Calu3 (cell line): ENCODE measurements around the gene MMAB. TPM values are rescaled to one million over a fixed set of nuclear protein-coding genes. Genes with fewer than 3 reads are reported as not detected.

Source experiments
- BruUV-seq: library from RNA; stranded (reverse); fragments of 400-500 nt; replicated peaks from 2 replicates; lab custom pipeline; 2021; lab: Mats Ljungman, UMichigan
- CTCF ChIA-PET: fragments of 300-600 bp; sonication (Branson Sonifier 250); formaldehyde crosslinking; loops from one replicate; lab custom pipeline; 2022; ENCODE audit warnings: antibody characterized with exemption; lab: Charles Lee
- DNase-seq: peaks from one replicate; pipeline ENCODE4 v3.0.0; 2022
- H3K27ac Mint-ChIP-seq: one replicate; pipeline ENCODE4 v1.8.0; 2022; ENCODE audit warnings: mixed read lengths; ENCODE audit not compliant: unreplicated experiment
- H3K27me3 Mint-ChIP-seq: one replicate; pipeline ENCODE4 v1.8.0; 2022; ENCODE audit warnings: mixed read lengths; ENCODE audit not compliant: unreplicated experiment
- H3K36me3 Mint-ChIP-seq: one replicate; pipeline ENCODE4 v1.8.0; 2022; ENCODE audit warnings: mild to moderate bottlenecking, moderate library complexity, mixed read lengths; ENCODE audit not compliant: insufficient read depth, unreplicated experiment
- H3K4me1 Mint-ChIP-seq: one replicate; pipeline ENCODE4 v1.8.0; 2022; ENCODE audit warnings: mild to moderate bottlenecking, low read depth, mixed read lengths; ENCODE audit not compliant: unreplicated experiment
- H3K4me3 Mint-ChIP-seq: one replicate; pipeline ENCODE4 v1.8.0; 2022; ENCODE audit warnings: mild to moderate bottlenecking, low read depth, moderate library complexity, mixed read lengths; ENCODE audit not compliant: unreplicated experiment
- H3K9me3 Mint-ChIP-seq: one replicate; pipeline ENCODE4 v1.8.0; 2022; ENCODE audit warnings: low read depth, mixed read lengths; ENCODE audit not compliant: unreplicated experiment
- intact Hi-C: fragments of 100-400 bp; cut with micrococcal nuclease; formaldehyde crosslinking; loops from one replicate; pipeline ENCODE4 v1.10.0; 2022; ENCODE audit not compliant: unreplicated experiment
- total RNA-seq: library from RNA; stranded (reverse); gene quantifications from 2 replicates; pipeline ENCODE4 v1.2.3, GENCODE V29; 2022
- TF ChIP-seq, protein P1 (sequence below): fragments of 200-600 bp; IDR thresholded peaks from one replicate; pipeline ENCODE4 v1.8.0; 2022; ENCODE audit warnings: antibody characterized with exemption; ENCODE audit not compliant: unreplicated experiment

The MMAB gene
- total RNA-seq, 1 experiment from 2014 or later, result 82.8 TPM

DNA sequence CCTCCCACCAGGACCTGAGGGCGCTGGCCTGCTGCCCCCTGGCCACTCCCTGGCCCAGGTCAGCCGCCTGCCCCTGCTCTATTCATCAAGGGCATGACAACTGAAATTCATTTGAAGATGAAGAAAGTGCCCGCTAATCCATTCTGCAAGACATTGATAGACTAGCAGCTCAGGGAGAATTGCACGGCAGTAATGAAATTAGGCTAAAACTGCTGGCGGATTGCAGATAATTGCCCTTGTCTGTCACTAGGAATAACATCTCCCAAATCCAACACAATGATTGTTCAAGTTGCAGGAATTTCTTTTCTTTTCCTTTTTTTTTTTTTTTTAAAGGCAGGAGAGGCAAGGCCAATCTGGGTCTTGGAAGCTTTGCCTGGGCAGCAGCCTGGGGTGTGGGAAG is 44.8 kb upstream of the MMAB start:
- no TSS peak for BruUV-seq
- no peak for DNase-seq
- TF ChIP-seq, protein P1, sequence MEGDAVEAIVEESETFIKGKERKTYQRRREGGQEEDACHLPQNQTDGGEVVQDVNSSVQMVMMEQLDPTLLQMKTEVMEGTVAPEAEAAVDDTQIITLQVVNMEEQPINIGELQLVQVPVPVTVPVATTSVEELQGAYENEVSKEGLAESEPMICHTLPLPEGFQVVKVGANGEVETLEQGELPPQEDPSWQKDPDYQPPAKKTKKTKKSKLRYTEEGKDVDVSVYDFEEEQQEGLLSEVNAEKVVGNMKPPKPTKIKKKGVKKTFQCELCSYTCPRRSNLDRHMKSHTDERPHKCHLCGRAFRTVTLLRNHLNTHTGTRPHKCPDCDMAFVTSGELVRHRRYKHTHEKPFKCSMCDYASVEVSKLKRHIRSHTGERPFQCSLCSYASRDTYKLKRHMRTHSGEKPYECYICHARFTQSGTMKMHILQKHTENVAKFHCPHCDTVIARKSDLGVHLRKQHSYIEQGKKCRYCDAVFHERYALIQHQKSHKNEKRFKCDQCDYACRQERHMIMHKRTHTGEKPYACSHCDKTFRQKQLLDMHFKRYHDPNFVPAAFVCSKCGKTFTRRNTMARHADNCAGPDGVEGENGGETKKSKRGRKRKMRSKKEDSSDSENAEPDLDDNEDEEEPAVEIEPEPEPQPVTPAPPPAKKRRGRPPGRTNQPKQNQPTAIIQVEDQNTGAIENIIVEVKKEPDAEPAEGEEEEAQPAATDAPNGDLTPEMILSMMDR, result no peak
- Mint-ChIP-seq H3K4me3 (no peak overlapping the region), H3K27ac (no peak overlapping the region), H3K27me3 (peaks cover 100% of the 10 kb centered on the region), H3K4me1 (no peaks in the 10 kb centered on the region), H3K36me3 (no peaks in the 10 kb centered on the region), H3K9me3 (no peaks in the 10 kb centered on the region)
- intact Hi-C loops, result no loop called here
- CTCF ChIA-PET, result interaction anchor here (0.6 kb wide), 1 partner anchor 41 kb away, joined by 5 read pairs; no protein-coding TSS in a partner anchor

DNA sequence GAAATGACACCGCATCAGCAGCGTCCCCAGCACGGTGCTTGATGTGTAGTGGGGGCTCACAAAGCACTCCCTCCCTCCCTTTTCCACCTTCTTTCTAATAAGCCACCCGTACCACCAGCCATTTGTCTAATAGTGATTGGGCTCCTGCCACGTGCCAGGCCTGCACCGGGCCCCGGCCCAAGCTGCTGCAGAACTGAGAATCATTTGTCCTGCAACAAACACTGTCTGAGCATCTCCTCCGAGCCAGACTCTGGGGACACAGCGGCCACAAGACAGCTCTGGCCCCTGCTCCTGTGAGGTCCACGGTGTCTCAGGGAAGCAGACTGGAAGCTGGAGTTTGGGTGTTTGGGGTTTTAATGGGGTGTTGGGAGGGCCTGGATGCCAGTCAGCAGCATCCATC is 44.2 kb upstream of the MMAB start:
- H3K27me3 Mint-ChIP-seq, result peaks cover 100% of the 10 kb centered on the region
- no peaks in the 10 kb centered on the region for H3K36me3 Mint-ChIP-seq
- no peaks in the 10 kb centered on the region for H3K4me1 Mint-ChIP-seq
- H3K9me3 Mint-ChIP-seq, result no peaks in the 10 kb centered on the region
- TF ChIP-seq, protein P1, result no peak
- no TSS peak for BruUV-seq
- H3K27ac Mint-ChIP-seq, result no peak overlapping the region
- CTCF ChIA-PET, result no interaction called here
- DNase-seq, result no peak
- no peak overlapping the region for H3K4me3 Mint-ChIP-seq
- intact Hi-C loops, result no loop called here

GRCh38 chr12:109615556-109616229 is 42.4 kb upstream of the MMAB start:
- CTCF ChIA-PET, result interaction anchor here (0.6 to 0.7 kb wide), 2 partner anchors 82 to 1249 kb away, joined by 3 read pairs; no protein-coding TSS in a partner anchor
- no peak for DNase-seq
- no peaks in the 10 kb centered on the region for H3K4me1 Mint-ChIP-seq
- no TSS peak for BruUV-seq
- H3K9me3 Mint-ChIP-seq, result no peaks in the 10 kb centered on the region
- TF ChIP-seq, protein P1, result no peak
- H3K36me3 Mint-ChIP-seq, result no peaks in the 10 kb centered on the region
- no peak overlapping the region for H3K27ac Mint-ChIP-seq
- H3K4me3 Mint-ChIP-seq, result no peak overlapping the region
- peaks cover 100% of the 10 kb centered on the region for H3K27me3 Mint-ChIP-seq
- intact Hi-C loops, result no loop called here

GRCh38 chr12:109613649-109614455 is 40.5 kb upstream of the MMAB start:
- H3K4me1 Mint-ChIP-seq, result no peaks in the 10 kb centered on the region
- CTCF ChIA-PET, result no interaction called here
- no peak overlapping the region for H3K27ac Mint-ChIP-seq
- H3K36me3 Mint-ChIP-seq, result no peaks in the 10 kb centered on the region
- no peak for DNase-seq
- BruUV-seq, result no TSS peak
- peaks cover 100% of the 10 kb centered on the region for H3K27me3 Mint-ChIP-seq
- TF ChIP-seq, protein P1, result no peak
- intact Hi-C loops, result loop anchor here (5.0 kb wide), 1 partner anchor 163 kb away; no protein-coding TSS in a partner anchor
- H3K4me3 Mint-ChIP-seq, result no peak overlapping the region
- H3K9me3 Mint-ChIP-seq, result no peaks in the 10 kb centered on the region
